Measurements from ENCODE around the gene GPR183. TPM values are rescaled to one million over a fixed set of nuclear protein-coding genes. Genes with fewer than 3 reads are reported as not detected.

GPR183 gene
- total and polyA plus RNA-seq, 2 of the 8 experiments (the other 6 are each of a cell fraction or from before 2014, with no cell fraction given) = not detected

GRCh38 chr13:99311137-99311536, 3.9 kb upstream of the GPR183 start:
- no peak overlapping the region for H3K23ac ChIP-seq (ENCODE audit: insufficient read length)
- 57% methylated on average over 4 of the region's 4 CpGs; no CpG with 5 or more reads in 1 of the 2 experiments for WGBS, 2 experiments (ENCODE audit: extremely low coverage in 1 of 2, insufficient coverage in 1 of 2, insufficient read length in 1 of 2, insufficient replicate concordance in 2 of 2, low coverage in 1 of 2, low lambda C conversion rate in 2 of 2, missing lambda C conversion rate in 1 of 2)
- no peak overlapping the region for H3K27ac ChIP-seq (ENCODE audit: low read depth, low read length)
- H3K4me2 ChIP-seq (ENCODE audit: insufficient read depth in 1 of 2, low read depth in 2 of 2, low read length in 2 of 2) = no peak overlapping the region
- H2BK20ac ChIP-seq (ENCODE audit: low read length) = no peak overlapping the region
- DNase-seq (ENCODE audit: low read depth in 1 of 2, low spot score in 2 of 2) (no peak), FAIRE-seq (no peak)
- H3K27me3 ChIP-seq (replicated peaks in 1 of 4; ENCODE audit: control insufficient read depth in 3 of 4, extremely low read depth in 1 of 4, insufficient read depth in 3 of 4, low read length in 3 of 4) = no peaks in the 10 kb centered on the region
- H4K20me1 ChIP-seq (replicated peaks in 1 of 2; ENCODE audit: control insufficient read depth in 1 of 2, insufficient read depth in 2 of 2, low read length in 2 of 2) = peaks cover 2 to 6% of the 10 kb centered on the region in 2 experiments
- no peak overlapping the region for H2AFZ ChIP-seq (ENCODE audit: low read length)
- H4K5ac ChIP-seq (ENCODE audit: insufficient read length, low read depth, low read length) = no peak overlapping the region
- H3K36me3 ChIP-seq (ENCODE audit: control insufficient read depth in 2 of 4, insufficient read depth in 4 of 4, low read length in 3 of 4) = no peaks in the 10 kb centered on the region; a peak in 1 of 8 replicates
- H3K9ac ChIP-seq (replicated peaks in 1 of 4; ENCODE audit: extremely low read depth in 1 of 4, low read depth in 3 of 4, low read length in 3 of 4) = no peak overlapping the region
- no peak overlapping the region for H3K14ac ChIP-seq (ENCODE audit: insufficient read length)
- ChIA-PET POLR2A (ENCODE audit: partially characterized antibody) (no interaction called here), CTCF (ENCODE audit: partially characterized antibody) (no interaction called here)
- no peaks in the 10 kb centered on the region; the same call in 1 of the 2 replicates for H3K79me1 ChIP-seq (ENCODE audit: low read depth, low read length)
- no peak overlapping the region for H2BK15ac ChIP-seq (ENCODE audit: low read length)
- H3K18ac ChIP-seq (ENCODE audit: extremely low read depth, low read length) = no peak overlapping the region
- H2AK5ac ChIP-seq (ENCODE audit: low read depth, low read length) = no peak overlapping the region
- H2BK12ac ChIP-seq (ENCODE audit: low read depth, low read length) = no peak overlapping the region
- no peak overlapping the region for H4K8ac ChIP-seq (ENCODE audit: extremely low read depth, insufficient read depth, low read length)
- peaks cover 0 to 3% (median 0%) of the 10 kb centered on the region in 4 experiments; a peak in 1 of 7 replicates for H3K4me1 ChIP-seq (replicated peaks in 1 of 4; ENCODE audit: control insufficient read depth in 3 of 4, insufficient read depth in 4 of 4, low read length in 3 of 4)
- H2BK120ac ChIP-seq (replicated peaks; ENCODE audit: low read depth, low read length) = no peak overlapping the region
- H3K56ac ChIP-seq (replicated peaks; ENCODE audit: insufficient read length, low read depth, low read length) = no peak overlapping the region
- H3K4ac ChIP-seq (replicated peaks; ENCODE audit: insufficient read length, low read depth, low read length) = no peak overlapping the region
- no peaks in the 10 kb centered on the region for H3K23me2 ChIP-seq (ENCODE audit: low read depth, low read length)
- no peak overlapping the region for H3K4me3 ChIP-seq (ENCODE audit: extremely low read depth in 1 of 4, insufficient read depth in 2 of 4, low read depth in 3 of 4, low read length in 4 of 4)
- H3K79me2 ChIP-seq (ENCODE audit: control insufficient read depth in 1 of 2, insufficient read depth in 2 of 2, low read length in 2 of 2) = no peaks in the 10 kb centered on the region
- H2BK5ac ChIP-seq (ENCODE audit: low read depth, low read length) = no peak overlapping the region
- H4K91ac ChIP-seq (replicated peaks; ENCODE audit: insufficient read length, low read length) = no peak overlapping the region
- no peaks in the 10 kb centered on the region for H3K9me3 ChIP-seq (ENCODE audit: insufficient read depth in 2 of 2, low read depth in 1 of 2, low read length in 1 of 2)
- TF ChIP-seq RAD21 (IDR thresholded peaks at IDR 0.05 in 1 of 2, conservative IDR thresholded peaks at IDR 0.05 in 1 of 2; ENCODE audit: low read depth in 2 of 2, low read length in 2 of 2) = no peak
- no peak for TF ChIP-seq CTCF (IDR thresholded peaks at IDR 0.05; ENCODE audit: control extremely low read depth in 1 of 3, insufficient read depth in 1 of 3, low read depth in 1 of 3, low read length in 3 of 3)
- TF ChIP-seq JUN (IDR thresholded peaks at IDR 0.05; ENCODE audit: low read depth, low read length) = no peak
- no peak for TF ChIP-seq JUND (IDR thresholded peaks at IDR 0.05; ENCODE audit: low read length)
- no peak for TF ChIP-seq SIRT6 (IDR thresholded peaks at IDR 0.05; ENCODE audit: low read length)
- no peak for TF ChIP-seq POLR2AphosphoS5 (IDR thresholded peaks at IDR 0.05; ENCODE audit: low read depth, low read length)
- TF ChIP-seq CHD2 (IDR thresholded peaks at IDR 0.05; ENCODE audit: low read length) = no peak
- TF ChIP-seq GTF2F1 (IDR thresholded peaks at IDR 0.05; ENCODE audit: borderline replicate concordance, low read depth, low read length) = no peak
- no peak for TF ChIP-seq CHD1 (IDR thresholded peaks at IDR 0.05; ENCODE audit: low read depth, low read length)
- no peak for TF ChIP-seq SP2 (IDR thresholded peaks at IDR 0.05; ENCODE audit: low read length)
- TF ChIP-seq MAX (IDR thresholded peaks at IDR 0.05) = no peak
- TF ChIP-seq CBX8 (IDR thresholded peaks at IDR 0.05; ENCODE audit: borderline replicate concordance, low read depth, low read length) = no peak
